ENCODE data around the gene PDE8A. TPM values are rescaled to one million over a fixed set of nuclear protein-coding genes. Genes with fewer than 3 reads are reported as not detected.

PDE8A gene
- total RNA-seq, 6 experiments from 2014 or later: 32.7 to 40.5 (median 37.4) TPM

GRCh38 chr15:84969257-84969656 lies 12.4 kb upstream of the PDE8A start:
- Histone ChIP-seq H3K27ac (no peak overlapping the region), H3K27me3 (no peaks in the 10 kb centered on the region), H3K36me3 (no peaks in the 10 kb centered on the region), H3K4me1 (no peaks in the 10 kb centered on the region), H3K4me3 (no peak overlapping the region), H3K9me3 (no peaks in the 10 kb centered on the region)
- no peak for ATAC-seq
- TF ChIP-seq CTCF (IDR thresholded peaks at IDR 0.05): no peak
- no peak for TF ChIP-seq POLR2A (IDR thresholded peaks at IDR 0.05)
- WGBS (ENCODE audit: insufficient coverage, low coverage, low lambda C conversion rate, missing lambda C conversion rate): no CpG with 5 or more reads among the region's 6 CpGs
- intact Hi-C loops (cut with DNase I): loop anchor here in 1 of 2 donors (10.0 kb wide), 1 partner anchor 76 kb away; no protein-coding TSS in a partner anchor
- DNase-seq: no peak

GRCh38 chr15:84970843-84971242 lies 10.8 kb upstream of the PDE8A start:
- H3K36me3 ChIP-seq: no peaks in the 10 kb centered on the region
- intact Hi-C loops (cut with DNase I): no loop called here
- WGBS (ENCODE audit: insufficient coverage, low coverage, low lambda C conversion rate, missing lambda C conversion rate): 13% methylated on average over 1 of the region's 3 CpGs
- H3K9me3 ChIP-seq: no peaks in the 10 kb centered on the region
- no peaks in the 10 kb centered on the region for H3K27me3 ChIP-seq
- H3K4me3 ChIP-seq: no peak overlapping the region
- peak; percentile 44 to 72 (median 52) for DNase-seq
- ATAC-seq: peak; percentile 24 to 89 (median 60)
- TF ChIP-seq CTCF (IDR thresholded peaks at IDR 0.05) (no peak), POLR2A (IDR thresholded peaks at IDR 0.05) (no peak)
- H3K4me1 ChIP-seq: no peaks in the 10 kb centered on the region
- no peak overlapping the region for H3K27ac ChIP-seq

- H3K4me3 ChIP-seq: no peak overlapping the region
- no peaks in the 10 kb centered on the region for H3K9me3 ChIP-seq
- DNase-seq (peak in 1 of 3 donors; percentile 20), ATAC-seq (no peak)
- TF ChIP-seq CTCF (IDR thresholded peaks at IDR 0.05): no peak
- no peak for TF ChIP-seq POLR2A (IDR thresholded peaks at IDR 0.05)
- no peaks in the 10 kb centered on the region for H3K4me1 ChIP-seq
- 80% methylated on average over 15 of the region's 16 CpGs for WGBS (ENCODE audit: insufficient coverage, low coverage, low lambda C conversion rate, missing lambda C conversion rate)
- no peaks in the 10 kb centered on the region for H3K36me3 ChIP-seq
- no peaks in the 10 kb centered on the region for H3K27me3 ChIP-seq
- intact Hi-C loops (cut with DNase I): no loop called here
- H3K27ac ChIP-seq: no peak overlapping the region
These were observed 7.9 kb upstream of the PDE8A start for GRCh38 chr15:84973492-84974460.

- H3K27ac ChIP-seq: no peak overlapping the region
- H3K4me1 ChIP-seq: peaks cover 0 to 8% (median 2%) of the 10 kb centered on the region in 4 donors
- DNase-seq (no peak), ATAC-seq (no peak)
- H3K4me3 ChIP-seq: no peak overlapping the region
- H3K9me3 ChIP-seq: no peaks in the 10 kb centered on the region
- no peaks in the 10 kb centered on the region for H3K27me3 ChIP-seq
- TF ChIP-seq POLR2A (IDR thresholded peaks at IDR 0.05) (no peak), CTCF (IDR thresholded peaks at IDR 0.05) (no peak)
- WGBS (ENCODE audit: insufficient coverage, low coverage, low lambda C conversion rate, missing lambda C conversion rate): no CpG with 5 or more reads among the region's 5 CpGs
- intact Hi-C loops (cut with DNase I): no loop called here
- no peaks in the 10 kb centered on the region for H3K36me3 ChIP-seq
These were observed 5.7 kb upstream of the PDE8A start for GRCh38 chr15:84975871-84976351.

Measured in right lobe of liver (tissue), 6 donors.